Activated CD4-positive, alpha-beta T cell treated with anti-CD3 and anti-CD28 coated beads for 24 hours (primary cell): Measurements from ENCODE around the gene ARHGAP24.
"Not testable (repeated sequence)": the region's sequence is repeated elsewhere in the genome, so short reads cannot be mapped to it uniquely, and the experiment has no call there.

Source experiments
- DNase-seq, 2 donors: peaks; one replicate each; pipeline ENCODE4 v3.0.0-alpha.2; 2020; ENCODE audit warnings: low read depth in 2 of 2

The ARHGAP24 gene

DNA sequence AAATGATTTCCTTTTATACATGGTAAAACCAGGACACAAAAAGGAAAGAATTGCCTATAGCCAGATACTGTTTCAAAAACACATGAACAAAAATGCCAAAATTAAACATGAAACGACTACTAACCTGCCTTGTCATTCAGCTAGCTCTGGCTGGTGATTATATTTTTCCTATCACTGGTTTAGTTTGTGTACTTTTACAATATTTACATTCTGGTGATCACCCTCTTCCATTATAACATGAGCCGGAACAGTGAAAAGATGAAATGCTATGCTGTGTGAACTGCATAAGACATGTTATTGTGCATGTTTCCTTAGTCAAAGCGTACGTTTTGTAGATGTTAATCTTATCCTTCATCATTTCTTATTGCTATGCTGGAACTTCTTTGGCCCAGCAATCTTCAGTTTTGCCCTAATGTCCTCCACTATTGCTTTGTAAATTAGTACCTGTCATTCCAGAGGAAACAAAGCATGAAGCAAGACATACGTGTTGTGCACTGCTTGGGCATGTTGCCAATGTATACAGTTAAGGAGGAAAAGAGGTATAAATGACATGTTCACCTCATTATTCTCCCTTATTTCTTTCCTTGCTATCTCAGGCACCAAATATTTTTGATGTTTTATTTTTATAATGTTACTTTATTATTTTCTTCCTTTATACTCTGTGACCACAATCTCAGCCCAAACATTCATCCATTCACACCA is 386.3 kb downstream of the ARHGAP24 start:
- DNase-seq = no peak

DNA sequence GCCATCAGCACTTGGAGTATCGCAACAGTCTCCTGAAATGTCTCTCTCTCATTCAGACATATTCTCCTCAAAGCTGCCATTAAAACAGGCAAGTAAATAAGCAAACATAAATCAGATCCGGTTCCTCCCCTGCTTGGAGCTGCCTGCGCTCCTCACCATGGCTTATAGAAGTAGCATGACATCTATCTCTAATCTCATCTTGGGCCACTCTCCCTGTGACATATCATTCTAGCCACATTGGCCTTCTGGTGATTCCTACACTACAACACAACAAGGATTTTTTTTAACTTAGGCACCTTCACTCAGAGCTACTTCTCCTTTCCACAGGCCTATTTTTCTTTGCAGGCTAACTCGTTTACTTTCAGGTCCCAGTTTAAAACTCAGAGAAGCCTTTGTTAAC is 387.9 kb downstream of the ARHGAP24 start:
- DNase-seq = no peak

DNA sequence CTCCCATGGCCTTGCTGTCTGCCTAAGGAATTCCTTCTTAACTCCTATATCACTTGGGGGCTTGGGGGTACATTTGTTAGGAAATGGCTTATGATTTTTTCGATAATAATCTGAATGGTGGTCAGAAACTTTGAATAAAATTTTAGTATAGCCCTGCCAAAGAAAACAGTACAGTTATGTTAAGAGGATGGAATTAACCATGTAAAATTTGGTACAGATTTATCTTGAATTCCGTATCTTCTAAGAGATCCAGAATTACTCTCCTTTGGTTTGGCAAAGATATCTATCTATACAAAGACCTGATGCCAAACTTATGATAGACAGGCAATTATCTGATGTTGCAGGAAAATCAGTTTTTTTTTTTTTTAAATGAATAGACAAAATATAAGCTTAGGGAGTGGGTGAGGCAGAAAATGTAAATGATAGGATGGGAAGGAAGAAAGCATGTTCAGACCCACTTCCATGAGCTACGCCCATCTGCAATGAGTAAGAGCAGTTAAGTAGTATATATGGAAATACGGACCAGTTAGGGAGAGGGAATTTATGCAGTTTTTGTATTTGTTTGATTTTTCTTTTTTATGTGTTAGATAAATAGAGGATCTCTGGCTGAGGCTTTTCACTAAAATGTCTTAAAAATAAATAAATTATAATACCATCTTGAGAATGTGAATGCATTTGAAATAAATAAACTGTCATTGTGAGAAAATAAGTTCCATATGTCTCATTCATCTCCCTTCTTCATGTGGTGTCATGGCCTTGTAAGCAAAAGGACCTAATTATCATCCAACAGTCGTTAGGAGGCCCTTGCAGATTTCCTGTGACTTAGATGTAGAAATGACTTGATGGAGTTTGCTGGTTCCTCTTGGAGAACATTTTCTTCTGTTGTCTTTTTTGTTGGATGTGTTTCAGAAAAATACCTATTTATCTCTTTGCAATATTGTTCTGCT is 389.6 kb downstream of the ARHGAP24 start:
- DNase-seq = no peak

DNA sequence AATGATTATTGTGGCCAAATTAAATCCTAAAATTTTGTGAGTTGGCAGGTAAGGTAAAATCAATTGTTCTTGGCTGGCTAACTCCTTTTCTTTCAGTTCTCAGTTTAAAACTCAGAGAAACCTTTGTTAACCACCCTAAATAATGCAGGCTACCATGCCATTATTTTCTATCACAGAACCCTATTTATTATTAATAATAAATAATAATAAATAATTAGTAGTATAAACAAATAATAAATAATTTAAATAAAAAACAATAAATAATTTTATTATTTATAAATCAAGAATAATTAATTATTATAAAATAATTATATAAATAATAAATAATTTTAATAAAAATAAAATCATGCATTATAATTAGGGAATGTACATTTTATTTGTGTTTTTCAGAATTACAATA is 390.3 kb downstream of the ARHGAP24 start:
- no peak for DNase-seq

DNA sequence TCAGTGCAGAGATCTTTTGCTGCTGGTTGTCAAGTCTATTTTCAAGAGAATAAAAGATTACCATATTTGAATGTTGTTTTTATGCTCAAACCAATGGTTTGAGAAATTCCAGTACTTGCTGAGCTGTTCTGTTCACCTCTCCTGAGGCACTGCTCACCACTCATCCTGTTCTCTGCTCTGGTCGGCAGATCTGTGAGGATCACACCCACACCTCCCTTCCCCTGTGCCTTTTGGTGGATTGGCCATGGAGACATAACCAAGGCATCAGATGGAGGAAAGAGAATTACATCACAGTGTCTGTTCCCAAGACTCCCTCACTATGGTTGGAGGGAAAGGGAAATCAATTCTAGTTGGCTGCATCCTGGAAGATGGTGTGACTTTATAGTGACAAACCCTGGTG is 391.6 kb downstream of the ARHGAP24 start:
- DNase-seq = no peak

DNA sequence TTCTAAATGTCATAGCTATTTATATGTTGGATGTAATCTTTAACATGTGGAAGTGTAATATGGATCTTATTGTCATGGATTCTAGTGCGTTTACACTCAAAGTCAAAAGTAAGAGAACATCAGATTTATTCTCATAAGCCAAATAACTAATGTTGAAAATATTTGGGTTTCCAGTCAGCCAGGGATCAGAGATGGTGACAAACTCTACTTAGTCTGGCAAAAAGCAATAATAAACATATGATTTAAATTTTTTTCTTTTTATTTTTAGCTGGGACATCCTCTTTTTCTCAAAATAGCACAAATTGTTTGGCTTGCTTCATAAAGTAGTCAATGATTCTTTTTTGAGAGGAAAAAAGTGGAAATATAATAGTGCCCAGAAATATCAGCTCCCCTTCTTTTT is 392.3 kb downstream of the ARHGAP24 start:
- DNase-seq = no peak

DNA sequence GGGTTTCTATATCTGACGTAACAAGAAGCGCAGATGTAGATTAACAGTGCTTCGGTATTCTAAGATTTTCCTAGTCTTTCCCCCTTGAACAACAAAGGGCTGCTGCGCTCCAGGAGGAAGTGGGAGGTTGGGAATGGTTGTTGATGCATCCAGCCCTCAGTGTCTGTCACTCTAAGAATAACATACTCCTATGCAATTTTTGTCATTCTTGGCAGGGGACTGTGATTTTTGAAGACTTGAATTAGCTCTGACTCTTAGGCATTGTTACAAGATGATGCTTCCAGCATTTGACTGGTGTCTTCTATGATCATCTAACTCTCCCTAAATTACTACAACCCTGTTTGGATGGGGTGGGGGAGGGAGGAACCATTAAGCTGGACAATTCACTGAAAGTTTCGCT is 394.2 kb downstream of the ARHGAP24 start:
- no peak for DNase-seq

DNA sequence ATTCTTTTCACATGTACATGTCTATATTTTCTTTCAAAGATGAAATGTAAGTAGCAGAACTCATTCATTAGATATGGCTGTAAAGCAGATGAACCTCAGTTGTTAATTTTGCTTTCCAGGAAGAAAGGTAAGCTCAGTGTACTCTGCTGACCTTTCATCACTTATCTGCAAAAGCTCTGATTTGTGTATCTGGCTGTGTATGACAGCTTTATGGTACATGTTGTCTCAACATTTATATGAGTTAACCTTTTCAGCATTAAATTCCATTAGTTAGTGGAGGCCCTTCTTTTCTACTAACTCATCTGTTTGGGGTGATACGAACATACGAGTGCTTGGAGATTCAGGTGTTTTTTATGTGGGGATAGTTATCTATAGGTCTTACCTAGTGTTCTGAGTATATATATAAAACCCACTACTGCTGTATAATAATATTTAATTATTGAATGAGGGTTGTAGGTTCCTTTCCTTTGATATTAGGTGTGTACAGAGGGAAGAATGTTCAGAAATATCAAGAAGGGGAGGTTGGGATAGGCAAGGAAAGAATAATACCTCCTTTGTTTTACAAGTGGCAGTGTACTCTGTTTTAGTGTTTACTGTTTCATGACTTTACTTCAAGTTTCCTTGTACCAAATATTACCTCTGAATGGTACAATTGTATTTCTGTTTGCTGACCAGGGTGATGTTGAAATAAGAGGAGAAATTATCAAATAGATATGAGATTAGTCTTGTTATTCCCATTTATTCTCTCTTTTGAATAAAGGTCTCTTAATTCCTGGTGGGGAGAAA is 395.5 kb downstream of the ARHGAP24 start:
- DNase-seq = no peak

DNA sequence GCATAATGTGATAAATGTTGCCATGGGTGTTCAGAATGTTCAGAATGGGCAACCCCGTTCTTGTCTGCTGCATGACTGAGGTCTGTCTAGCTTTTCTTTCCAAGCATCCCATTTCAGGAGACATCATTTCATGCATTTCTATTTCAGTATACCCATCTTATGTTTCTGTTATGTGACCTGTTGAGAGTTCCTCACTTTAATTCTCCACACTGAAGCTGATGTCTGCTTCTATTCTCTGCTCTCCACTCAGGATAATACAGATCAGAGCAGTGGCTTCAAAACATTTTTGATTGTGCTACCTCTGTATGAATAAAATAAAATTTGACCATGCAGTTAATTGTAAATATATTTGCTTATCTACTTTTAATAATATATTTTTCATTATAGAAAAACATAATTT is 398.6 kb downstream of the ARHGAP24 start:
- no peak for DNase-seq

DNA sequence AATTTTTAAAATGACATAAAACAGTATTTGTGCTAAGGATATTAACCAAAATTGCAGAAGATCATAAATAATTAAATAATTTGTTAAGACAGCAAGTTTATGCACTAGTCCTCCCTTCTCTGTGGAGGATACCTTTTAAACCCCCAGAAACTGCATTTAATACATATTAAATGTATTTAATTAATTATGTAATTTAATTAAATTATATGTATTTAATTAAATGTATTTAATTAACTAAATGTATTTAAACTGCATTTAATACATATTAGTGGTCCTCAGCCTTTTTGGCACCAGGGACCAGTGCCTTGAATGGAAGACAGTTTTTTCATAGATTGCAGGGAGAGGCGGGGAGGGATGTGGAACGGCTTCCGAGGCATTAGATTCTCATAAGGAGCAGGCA is 404.6 kb downstream of the ARHGAP24 start:
- no peak for DNase-seq

DNA sequence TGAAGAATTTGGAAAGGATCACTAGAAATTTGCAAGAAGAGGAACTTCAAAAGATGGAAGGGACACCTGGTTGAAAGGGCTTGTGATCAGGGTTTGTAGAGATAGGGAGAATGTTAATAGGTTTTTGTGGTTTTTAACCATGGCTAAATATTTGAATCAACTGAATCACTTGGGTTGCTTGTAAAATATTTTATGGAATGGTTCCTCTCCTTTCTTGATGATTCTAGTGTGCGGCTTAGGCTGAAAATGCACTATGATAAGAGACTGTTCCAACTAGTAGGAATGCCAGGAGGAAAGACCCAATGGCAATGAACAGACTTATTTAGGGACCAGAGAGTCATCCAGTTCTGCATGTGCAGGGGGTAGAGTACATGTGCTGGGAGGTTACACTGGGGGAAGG is 408.2 kb downstream of the ARHGAP24 start:
- no peak for DNase-seq

DNA sequence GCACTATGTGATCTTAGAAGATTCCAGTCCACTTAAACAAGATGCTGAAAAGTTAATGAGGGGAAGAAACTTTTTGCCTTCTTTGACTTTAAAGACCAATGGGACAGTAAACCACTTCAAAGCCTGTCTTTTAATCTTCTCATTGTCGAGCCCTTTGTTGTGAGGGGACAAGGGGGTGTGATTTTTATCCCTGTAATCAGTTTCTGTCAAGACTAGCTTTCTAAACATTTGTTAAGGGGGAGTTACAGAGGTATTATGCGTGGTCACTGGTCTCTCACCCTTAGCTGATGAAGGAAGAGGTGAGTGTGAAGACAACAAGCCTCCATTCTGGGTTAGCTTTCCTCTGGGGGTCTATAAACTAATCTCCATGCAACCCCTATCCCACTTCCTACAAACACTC is 409.3 kb downstream of the ARHGAP24 start:
- DNase-seq = no peak

DNA sequence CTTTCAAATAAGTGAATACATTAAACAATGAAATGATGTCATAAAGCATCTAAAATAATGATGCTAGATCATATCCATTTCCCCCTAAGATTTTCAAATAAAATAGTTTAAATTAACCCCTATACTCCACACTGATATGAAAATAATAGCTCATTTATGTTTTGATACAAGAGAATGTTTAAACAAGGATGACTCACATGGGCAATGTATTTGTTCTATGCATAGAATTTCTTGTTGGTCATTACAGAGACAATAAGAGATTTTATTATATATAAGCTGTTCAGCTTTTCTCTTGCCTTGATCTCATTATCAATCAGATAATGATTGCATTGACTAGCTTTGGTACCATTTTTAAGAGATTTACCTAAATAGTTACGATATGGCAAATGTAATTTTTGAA is 411.7 kb downstream of the ARHGAP24 start:
- no peak for DNase-seq

DNA sequence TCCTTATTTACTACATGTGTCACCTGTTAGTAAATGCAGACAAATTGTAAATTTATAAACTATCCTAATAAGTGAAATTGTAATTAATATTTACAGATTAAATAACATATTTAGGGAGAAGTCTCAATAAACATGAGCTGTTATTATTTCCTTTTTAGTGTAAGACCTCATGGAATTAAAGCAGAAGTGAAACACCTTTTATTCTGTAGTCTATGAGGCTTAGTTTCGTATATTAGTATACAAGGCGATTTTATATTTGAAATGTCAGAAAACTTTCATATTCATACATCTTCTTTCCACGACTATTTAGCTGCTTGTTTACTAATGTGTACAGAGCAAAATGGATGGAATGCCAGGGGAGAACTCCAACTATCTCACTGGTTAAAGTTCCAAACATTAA is 414.4 kb downstream of the ARHGAP24 start:
- no peak for DNase-seq

DNA sequence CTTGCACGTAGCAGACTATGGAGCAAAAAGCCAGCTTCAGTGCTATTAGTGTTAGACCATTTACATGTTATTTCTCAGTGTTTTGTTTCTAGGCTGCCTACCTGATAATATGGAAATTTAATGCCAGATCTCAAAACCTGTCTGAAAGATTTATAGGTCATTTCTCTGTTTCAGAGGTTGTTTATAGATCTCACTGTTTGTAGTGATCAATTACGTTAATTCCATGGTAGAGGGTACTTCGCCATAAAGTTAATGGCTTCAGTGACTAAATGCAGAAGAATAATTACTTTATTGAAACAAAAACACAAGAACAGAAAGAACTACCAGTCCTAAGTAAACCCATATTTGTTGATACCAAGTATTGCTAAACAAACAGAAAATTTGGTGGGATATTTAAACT is 420.8 kb downstream of the ARHGAP24 start:
- DNase-seq = no peak

DNA sequence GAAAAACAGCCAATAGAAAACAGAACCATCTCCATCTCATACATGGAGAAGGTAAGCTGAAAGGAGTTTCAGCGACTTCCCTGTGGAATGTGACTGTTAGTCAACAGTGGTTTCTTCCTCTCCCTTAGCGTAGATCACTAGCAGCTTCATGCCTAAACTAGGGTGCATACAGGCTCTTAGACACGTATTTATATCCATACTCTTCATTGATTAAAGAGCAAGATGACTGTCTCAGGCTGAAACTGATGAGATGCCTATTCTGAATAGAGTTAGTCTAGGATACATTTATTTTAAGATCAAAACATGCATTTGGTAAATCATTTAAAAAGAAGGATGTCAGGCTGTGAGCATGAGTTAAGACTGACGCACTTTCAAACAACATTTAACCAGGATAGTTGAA is 423.3 kb downstream of the ARHGAP24 start:
- DNase-seq = no peak

DNA sequence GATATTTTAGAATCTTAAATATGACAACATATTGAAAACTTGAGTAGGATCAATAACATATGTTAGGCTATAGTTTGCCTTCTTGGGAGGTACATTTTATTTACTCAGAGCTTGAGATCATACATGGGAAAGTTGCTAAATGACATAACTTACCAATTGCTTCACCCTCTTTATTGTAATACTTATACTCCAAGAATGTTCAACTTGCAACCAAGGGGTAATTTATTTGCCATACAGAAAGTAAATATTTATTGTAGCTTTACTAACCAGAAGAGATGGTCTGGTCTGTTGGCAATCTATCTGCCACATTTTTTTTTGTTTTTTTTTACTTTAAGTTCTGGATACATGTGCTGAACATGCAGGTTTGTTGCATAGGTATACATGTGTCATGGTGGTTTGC is 426.6 kb downstream of the ARHGAP24 start:
- DNase-seq = no peak

DNA sequence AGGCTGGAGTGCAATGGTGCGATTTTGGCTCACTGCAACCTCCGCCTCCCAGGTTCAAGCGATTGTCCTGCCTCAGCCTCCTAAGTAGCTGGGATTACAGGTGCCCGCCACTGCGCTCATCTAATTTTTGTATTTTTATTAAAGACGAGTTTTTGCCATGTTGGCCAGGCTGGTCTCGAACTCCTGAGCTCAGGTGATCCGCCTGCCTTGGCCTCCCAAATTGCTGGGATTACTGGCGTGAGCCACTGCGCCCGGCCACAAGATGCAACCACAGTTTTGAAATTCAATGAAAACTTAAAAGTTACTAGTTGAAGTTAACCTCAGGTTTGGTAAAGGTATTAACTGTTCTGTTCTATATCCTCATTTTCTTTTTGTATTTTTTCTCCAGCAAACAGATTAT is 427.7 kb downstream of the ARHGAP24 start:
- not testable (repeated sequence) for DNase-seq

DNA sequence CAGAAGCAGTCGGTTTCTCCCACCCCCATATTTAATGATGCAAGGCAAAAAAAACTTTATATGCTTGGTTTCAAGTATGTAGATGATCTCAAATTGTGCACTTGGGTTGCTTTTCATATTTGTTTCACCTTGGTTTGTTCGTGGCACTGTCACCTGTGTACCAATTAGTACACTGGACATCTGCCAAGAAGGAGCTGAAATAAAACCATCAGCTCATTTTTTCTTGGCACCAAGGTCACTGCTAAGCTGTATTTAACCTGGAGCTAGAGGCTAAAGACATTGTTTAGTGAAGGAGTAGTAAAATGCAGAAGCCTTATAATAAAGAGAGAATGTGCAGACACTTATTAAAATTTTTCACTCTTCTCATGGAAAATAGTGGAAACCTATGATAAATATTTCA is 430.8 kb downstream of the ARHGAP24 start:
- DNase-seq = no peak

DNA sequence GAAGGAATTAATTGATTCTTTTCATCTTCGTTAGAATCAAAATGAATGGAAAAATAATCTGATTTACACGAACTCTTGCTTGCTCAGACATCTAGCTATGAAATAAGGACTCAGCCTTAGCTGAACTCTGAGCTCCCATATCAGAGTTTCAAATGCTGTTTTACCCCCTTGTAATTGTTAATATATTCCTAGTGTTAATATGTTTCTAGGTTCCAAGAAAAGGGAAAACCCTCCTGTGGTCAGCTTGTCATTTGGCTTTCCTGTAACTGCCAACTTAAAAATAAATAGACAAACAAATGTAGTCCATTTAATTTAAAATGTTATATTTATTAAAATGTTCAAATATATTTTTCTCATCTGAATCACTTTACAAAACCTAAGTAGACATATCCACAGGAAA is 432.1 kb downstream of the ARHGAP24 start:
- no peak for DNase-seq

DNA sequence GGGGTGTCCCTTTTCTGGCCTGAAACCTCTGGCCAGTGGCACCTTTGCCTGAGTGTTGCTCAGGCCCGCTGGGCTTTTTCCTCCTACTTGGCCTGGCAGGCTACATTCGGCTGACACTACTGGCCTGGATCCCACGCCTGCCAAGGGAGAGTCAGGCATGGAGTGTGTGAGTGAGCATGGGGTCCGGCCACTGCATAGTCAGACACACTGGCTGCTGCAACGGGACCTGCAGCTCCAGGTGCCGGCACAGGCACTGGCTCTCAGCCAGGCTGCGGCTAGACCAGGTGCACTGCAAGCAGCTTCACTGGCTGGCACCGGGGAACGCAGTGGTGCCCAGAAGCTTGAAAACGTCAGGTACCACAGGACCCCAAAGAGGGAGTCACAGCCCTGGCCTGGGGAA is 434.9 kb downstream of the ARHGAP24 start:
- DNase-seq = no peak

DNA sequence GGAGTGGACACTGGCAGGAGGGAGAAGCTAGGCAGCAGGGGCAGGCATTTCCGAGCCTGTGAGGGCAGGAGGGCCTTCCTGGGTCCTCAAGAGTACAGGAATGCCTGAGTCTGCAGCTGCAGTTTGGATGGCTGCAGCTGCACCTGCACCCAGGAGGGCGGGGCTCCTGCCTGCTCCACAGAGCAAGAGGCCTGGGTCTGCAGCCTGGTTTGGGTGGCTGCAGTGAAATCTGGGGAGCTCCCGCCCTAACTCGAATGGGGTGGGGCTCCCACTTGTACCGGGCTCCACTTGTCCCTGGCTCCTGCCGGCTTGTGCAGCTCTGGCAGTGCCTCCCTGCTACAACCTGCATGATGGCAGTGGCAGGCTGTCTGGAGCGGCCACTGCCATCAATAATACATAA is 436.0 kb downstream of the ARHGAP24 start:
- no peak for DNase-seq
